HL-60 (cell line): ENCODE results near the gene UBL3.

ENCODE experiments used
- DNase-seq, 2 experiments: peaks; one replicate each; pipeline ENCODE4 v3.0.0-alpha.2; 2010 to 2020; ENCODE audit warnings: low read depth in 1 of 2, low spot score in 1 of 2
- H3K27ac ChIP-seq: fragments of 250-450 bp; sonication (Bioruptor Pico); replicated peaks from 2 replicates; pipeline ENCODE4 v1.5.1; 2020; ENCODE audit warnings: mild to moderate bottlenecking, moderate library complexity
- H3K27me3 ChIP-seq: fragments of 250-450 bp; sonication (Bioruptor Pico); 2 replicates; pipeline ENCODE4 v1.5.1; 2021; ENCODE audit warnings: mild to moderate bottlenecking, moderate library complexity; ENCODE audit not compliant: insufficient read depth, poor library complexity, severe bottlenecking
- H3K4me3 ChIP-seq: replicated peaks from 2 replicates; pipeline ENCODE4 v1.5.1; 2011; ENCODE audit warnings: mild to moderate bottlenecking, control low read depth, low read length; ENCODE audit not compliant: insufficient read depth
- CTCF ChIP-seq: IDR thresholded peaks from one replicate; pipeline ENCODE4 v1.5.1; 2011; ENCODE audit warnings: low read length, control low read depth, inconsistent platforms; ENCODE audit not compliant: insufficient read depth
- GABPA ChIP-seq: IDR thresholded peaks from 2 replicates; pipeline ENCODE4 v1.6.1; 2012; ENCODE audit warnings: low read depth
- POLR2AphosphoS5 ChIP-seq: IDR thresholded peaks from 2 replicates; pipeline ENCODE4 v1.6.1; 2012; ENCODE audit warnings: low read depth
- SPI1 ChIP-seq: IDR thresholded peaks from 2 replicates; pipeline ENCODE4 v1.6.1; 2012; ENCODE audit warnings: low read depth, mild to moderate bottlenecking, borderline replicate concordance
- TF ChIP-seq, protein P1 (sequence below): IDR thresholded peaks from 2 replicates; pipeline ENCODE4 v1.6.1; 2012; ENCODE audit warnings: low read depth; ENCODE audit not compliant: insufficient replicate concordance

Gene UBL3

GRCh38 chr13:29877456-29878078, 27.1 kb upstream of the UBL3 start:
- peaks cover 19% of the 10 kb centered on the region for H3K27me3 ChIP-seq
- TF ChIP-seq, protein P1, sequence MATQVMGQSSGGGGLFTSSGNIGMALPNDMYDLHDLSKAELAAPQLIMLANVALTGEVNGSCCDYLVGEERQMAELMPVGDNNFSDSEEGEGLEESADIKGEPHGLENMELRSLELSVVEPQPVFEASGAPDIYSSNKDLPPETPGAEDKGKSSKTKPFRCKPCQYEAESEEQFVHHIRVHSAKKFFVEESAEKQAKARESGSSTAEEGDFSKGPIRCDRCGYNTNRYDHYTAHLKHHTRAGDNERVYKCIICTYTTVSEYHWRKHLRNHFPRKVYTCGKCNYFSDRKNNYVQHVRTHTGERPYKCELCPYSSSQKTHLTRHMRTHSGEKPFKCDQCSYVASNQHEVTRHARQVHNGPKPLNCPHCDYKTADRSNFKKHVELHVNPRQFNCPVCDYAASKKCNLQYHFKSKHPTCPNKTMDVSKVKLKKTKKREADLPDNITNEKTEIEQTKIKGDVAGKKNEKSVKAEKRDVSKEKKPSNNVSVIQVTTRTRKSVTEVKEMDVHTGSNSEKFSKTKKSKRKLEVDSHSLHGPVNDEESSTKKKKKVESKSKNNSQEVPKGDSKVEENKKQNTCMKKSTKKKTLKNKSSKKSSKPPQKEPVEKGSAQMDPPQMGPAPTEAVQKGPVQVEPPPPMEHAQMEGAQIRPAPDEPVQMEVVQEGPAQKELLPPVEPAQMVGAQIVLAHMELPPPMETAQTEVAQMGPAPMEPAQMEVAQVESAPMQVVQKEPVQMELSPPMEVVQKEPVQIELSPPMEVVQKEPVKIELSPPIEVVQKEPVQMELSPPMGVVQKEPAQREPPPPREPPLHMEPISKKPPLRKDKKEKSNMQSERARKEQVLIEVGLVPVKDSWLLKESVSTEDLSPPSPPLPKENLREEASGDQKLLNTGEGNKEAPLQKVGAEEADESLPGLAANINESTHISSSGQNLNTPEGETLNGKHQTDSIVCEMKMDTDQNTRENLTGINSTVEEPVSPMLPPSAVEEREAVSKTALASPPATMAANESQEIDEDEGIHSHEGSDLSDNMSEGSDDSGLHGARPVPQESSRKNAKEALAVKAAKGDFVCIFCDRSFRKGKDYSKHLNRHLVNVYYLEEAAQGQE = no peak
- no peak for TF ChIP-seq SPI1
- TF ChIP-seq GABPA = no peak
- TF ChIP-seq CTCF = no peak
- no peak for TF ChIP-seq POLR2AphosphoS5
- H3K27ac ChIP-seq = no peak overlapping the region
- no peak overlapping the region for H3K4me3 ChIP-seq
- DNase-seq = no peak

DNA sequence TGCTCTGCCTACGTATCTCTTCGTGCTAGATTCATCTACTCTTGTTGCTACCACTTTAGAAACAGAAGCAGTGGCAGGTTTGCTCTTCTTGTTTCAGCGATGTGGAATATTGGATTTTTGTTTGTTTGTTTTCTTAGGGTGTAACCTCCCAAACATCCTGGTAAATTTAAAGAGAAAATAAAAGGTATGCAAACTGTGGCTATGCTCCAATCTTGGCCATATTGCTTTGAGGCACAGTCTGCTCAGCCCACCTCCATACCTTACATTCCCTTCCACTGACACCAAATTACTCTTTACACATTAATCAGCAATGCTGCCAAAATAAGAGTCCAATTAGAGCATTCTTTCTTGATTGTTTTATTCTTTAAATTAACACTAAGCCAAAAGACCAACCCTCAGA, 25.2 kb upstream of the UBL3 start:
- no peak for DNase-seq
- H3K4me3 ChIP-seq = no peak overlapping the region

DNA sequence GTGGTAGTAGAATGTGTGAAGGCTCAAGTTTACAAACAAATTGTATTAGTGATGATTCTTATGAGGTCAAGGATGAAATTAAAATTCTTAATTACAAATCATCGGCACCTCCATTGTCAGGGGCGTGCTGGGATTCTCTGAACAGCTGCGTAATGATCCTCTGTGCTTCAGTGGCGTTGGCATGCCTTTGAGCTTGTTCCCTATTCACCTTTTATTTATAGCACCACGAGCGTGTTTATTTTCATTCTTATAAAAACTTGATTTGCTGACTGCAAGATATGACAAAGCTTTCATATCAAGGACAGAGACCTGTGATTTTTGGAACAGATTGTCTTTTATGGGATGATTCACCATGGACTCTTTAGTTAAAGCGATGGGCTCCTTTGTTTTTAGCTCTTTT, 18.2 kb upstream of the UBL3 start:
- DNase-seq = no peak
- TF ChIP-seq SPI1 (no peak), POLR2AphosphoS5 (no peak), GABPA (no peak)
- Histone ChIP-seq H3K27ac (no peak overlapping the region), H3K27me3 (peaks cover 2% of the 10 kb centered on the region), H3K4me3 (no peak overlapping the region)

More for the DNA sequence above, 25.2 kb upstream of the UBL3 start:
- Histone ChIP-seq H3K27ac (no peak overlapping the region), H3K27me3 (peaks cover 19% of the 10 kb centered on the region)
- TF ChIP-seq, protein P1 = no peak

DNA sequence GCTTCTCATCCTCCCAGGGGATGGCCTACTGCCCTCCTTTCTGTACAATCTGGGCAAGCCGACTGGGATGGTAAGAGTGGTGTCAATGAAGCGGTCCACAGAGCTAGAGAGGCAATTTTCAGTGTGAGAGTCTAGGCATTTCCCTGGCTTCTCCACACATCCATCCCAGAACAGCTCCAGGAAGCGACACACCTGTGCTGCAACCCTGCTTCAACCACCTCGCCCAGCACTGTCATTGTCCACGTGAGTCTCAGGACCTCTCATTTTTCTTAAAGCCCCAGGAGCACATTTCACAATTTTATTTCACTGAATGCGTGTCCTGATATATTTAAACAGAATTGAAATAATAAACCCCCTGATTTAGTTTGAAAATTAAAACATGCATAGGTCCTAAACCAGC, 15.5 kb upstream of the UBL3 start:
- TF ChIP-seq CTCF = no peak
- no peak for TF ChIP-seq POLR2AphosphoS5
- TF ChIP-seq SPI1 = no peak
- TF ChIP-seq GABPA = no peak
- TF ChIP-seq, protein P1 = no peak
- DNase-seq = no peak
- Histone ChIP-seq H3K4me3 (no peak overlapping the region), H3K27me3 (no peaks in the 10 kb centered on the region), H3K27ac (no peak overlapping the region)
